H1 (cell line): ENCODE measurements around the gene MRPS35. TPM values are rescaled to one million over a fixed set of nuclear protein-coding genes. Genes with fewer than 3 reads are reported as not detected.
A peak's percentile ranks its signal among the peaks of the same experiment; 100 is the strongest.

ENCODE experiments used
- ATF2 ChIP-seq: IDR thresholded peaks from 2 replicates; pipeline ENCODE4 v1.6.1; 2012; ENCODE audit warnings: low read length, inconsistent platforms
- CBX5 ChIP-seq: fragments of 300-800, 300-1000 bp; sonication (generic); IDR thresholded peaks from 2 replicates; pipeline ENCODE4 v1.7.1; 2016; ENCODE audit warnings: antibody characterized with exemption, low read length, low read depth
- GTF2F1 ChIP-seq: IDR thresholded peaks from 2 replicates; pipeline ENCODE4 v1.6.1; 2012; ENCODE audit warnings: low read depth, low read length, improper control_type of control experiment, borderline replicate concordance
- KDM4A ChIP-seq: IDR thresholded peaks from one replicate; pipeline ENCODE4 v1.7.1; 2012; ENCODE audit warnings: low read depth, mild to moderate bottlenecking, moderate library complexity, low read length, inconsistent platforms; ENCODE audit not compliant: severe bottlenecking
- NANOG ChIP-seq: IDR thresholded peaks from 2 replicates; pipeline ENCODE4 v1.6.1; 2011; ENCODE audit warnings: low read length, low read depth, mild to moderate bottlenecking, inconsistent platforms; ENCODE audit not compliant: insufficient read depth, poor library complexity, severe bottlenecking
- RFX5 ChIP-seq: IDR thresholded peaks from 2 replicates; pipeline ENCODE4 v1.6.1; 2011; ENCODE audit warnings: low read depth, low read length, improper control_type of control experiment, borderline replicate concordance
- RXRA ChIP-seq: IDR thresholded peaks from 2 replicates; pipeline ENCODE4 v1.6.1; 2011; ENCODE audit warnings: low read depth, mild to moderate bottlenecking, low read length, moderate library complexity; ENCODE audit not compliant: insufficient read depth
- polyA plus RNA-seq, 7 experiments: library from polyadenylated mRNA; depleted of rRNA in 3 of 7; stranded (reverse) in 5 of 7; unstranded in 2 of 7; fragments of >200 nt in 5 of 7; fragments of 200-250 nt in 2 of 7; gene quantifications; 1 replicate in 5 of 7; 2 replicates in 1 of 7; 4 replicates in 1 of 7; pipeline versions ENCODE4 v1.2.1 to v1.2.3, GENCODE V29; 2011 to 2013; ENCODE audit warnings: missing spikeins in 2 of 7, mixed read lengths in 2 of 7
- total RNA-seq: library from RNA; stranded (reverse); fragmentation: NEBNext Ultra II Directional; extraction: Animal tissue kit (Norgen Biotek cat#: 25700); gene quantifications from 2 replicates; pipeline ENCODE4 v1.2.1, GENCODE V29; 2021

Gene MRPS35
- total and polyA plus RNA-seq, 2 of the 8 experiments (the other 6 are each of a cell fraction or from before 2014, with no cell fraction given): 26.8 to 47.9 TPM

GRCh38 chr12:27703720-27704452 lies 6.7 kb upstream of the MRPS35 start (continued):
- no peak for TF ChIP-seq ATF2
- TF ChIP-seq RXRA: no peak
- no peak for TF ChIP-seq RFX5
- no peak for TF ChIP-seq CBX5
- TF ChIP-seq KDM4A: no peak
- peak; percentile 23 for TF ChIP-seq NANOG
- no peak for TF ChIP-seq GTF2F1
